Dermis blood vessel endothelial cell (primary cell): Measurements from ENCODE around the gene ETS1. TPM values are rescaled to one million over a fixed set of nuclear protein-coding genes. Genes with fewer than 3 reads are reported as not detected.
A peak's percentile ranks its signal among the peaks of the same experiment; 100 is the strongest.

Source experiments
- DNase-seq: peaks from one replicate; pipeline ENCODE4 v3.0.0; 2010
- total RNA-seq: library from RNA; depleted of rRNA; stranded (reverse); fragments of >200 nt; gene quantifications from 2 replicates; pipeline ENCODE4 v1.2.3, GENCODE V29; 2014

Gene ETS1
- total RNA-seq, 1 donor from 2014 or later, result 128 TPM

DNA sequence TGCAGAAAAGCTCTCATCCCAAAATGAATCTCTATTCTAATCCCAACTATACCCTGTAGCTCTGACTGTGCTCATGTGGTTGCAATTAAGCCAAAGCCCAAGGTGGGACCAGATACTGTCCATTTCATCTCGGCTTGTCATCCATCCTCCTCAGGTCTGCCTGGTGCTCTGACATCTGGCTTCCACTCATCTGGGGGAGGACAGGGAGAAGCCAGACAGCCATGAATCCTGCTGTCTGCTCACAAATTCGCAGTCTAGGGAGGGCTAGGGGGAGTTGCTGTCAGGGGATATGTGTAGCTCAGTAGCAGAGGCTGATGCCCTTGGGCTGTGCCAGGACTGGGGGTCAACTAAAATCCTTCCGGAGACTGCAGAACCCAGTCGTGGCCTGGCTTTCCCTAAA is 167.1 kb downstream of the ETS1 start:
- no peak for DNase-seq

DNA sequence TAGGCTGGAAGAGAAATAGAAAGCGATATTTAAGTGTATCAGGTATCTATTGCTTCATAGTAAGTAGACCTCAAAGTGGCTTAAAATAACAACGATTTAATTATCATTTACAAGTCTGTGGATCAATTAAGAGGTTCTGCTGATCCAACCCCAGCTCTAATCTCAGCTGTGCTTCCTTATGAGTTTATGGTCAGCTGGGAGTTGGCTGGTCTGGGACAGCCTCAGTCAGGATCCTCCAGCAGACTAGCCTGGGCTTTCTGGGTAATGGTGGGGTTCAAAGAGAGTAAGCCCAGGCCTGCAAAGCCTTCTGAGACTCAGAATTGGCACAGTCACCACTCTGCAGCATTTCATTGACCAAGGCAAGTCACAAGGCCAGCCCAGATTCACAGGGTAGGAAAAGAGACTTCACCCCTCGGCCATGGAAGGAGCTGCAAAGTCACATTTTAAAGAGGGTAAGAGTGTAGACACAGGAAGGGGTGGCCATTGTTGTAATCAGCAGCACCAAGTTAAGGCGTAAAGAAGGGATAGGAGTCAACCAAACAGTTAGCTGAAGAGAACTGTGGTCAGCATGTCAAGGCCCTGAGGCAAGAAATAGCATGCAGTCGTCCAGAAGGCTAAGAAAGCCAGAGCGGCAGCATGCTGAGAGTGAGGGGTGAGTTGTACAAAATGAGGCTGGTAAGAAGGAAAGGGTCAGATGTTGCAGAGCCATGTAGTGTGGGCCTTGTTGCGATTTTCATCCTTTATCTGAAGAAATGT is 168.2 kb downstream of the ETS1 start:
- DNase-seq, result no peak

DNA sequence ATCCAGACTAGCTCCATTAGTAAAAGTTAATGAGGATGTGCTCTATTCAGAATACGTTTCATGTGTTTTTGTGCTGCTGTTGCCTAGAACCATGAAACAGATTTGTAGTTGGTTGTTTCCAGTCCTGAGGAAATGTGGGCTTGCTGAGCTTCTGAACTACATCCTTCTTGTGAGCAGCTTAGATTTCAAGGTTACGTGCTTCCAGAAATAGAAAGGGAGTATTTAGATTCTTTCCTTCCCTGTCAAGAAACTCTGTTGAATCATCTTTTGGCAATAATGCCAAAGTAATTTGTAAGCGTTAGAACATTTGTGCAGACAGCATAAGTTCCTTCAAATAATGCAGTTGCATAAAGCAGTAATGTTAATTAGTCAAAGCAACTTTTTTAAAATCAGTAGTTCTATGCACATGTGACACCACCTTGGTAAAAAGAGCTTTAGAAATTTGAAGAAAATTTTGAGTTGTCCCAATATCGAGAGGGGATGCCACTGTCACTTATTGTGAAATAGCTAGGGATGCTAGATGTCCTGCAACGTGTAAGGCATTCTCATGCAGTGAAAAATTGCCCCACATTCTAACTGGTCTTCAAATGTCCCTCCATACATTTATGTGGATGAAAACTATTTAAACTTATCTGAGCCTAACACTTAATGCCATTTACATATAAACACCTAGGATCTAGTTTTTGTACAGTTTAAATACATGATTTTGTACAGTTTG is 169.6 kb downstream of the ETS1 start:
- DNase-seq, result peak; percentile 70

DNA sequence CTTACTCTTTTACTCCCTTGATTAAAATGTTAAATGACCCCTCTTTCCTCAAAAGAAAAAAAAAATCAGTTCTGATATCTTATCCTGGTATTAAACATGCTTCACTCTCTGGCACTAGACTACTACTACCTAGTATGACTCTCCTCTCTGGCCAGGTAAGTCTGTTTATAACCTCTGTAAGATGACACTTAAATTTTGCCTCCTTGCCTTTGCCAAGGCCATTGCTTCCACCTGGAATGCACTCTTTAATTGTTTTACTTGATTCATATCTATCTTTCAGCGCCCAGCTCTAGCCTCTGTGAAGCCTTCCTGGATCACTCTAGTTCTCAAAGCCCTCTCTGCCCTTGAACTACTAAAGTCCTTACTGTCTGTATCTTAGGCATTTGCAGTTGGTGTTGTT is 170.4 kb downstream of the ETS1 start:
- DNase-seq, result no peak

DNA sequence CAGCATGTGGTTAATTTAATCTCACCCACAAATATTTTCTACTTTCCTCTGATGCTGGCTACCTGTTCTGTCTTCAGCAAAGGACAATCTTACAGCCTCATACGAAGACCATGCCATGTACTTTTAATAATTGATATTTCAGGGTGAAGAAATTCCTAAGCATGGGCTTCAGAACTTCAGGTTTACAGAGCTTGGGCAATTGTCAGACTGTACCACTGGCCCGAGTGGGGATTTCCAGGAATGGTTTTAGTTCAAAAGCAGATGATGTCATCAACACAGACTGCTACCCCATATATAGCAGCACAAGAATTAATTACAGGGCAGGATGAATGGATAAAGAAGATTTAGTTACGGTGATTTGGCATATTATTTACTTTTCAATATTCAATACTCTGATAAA is 171.8 kb downstream of the ETS1 start:
- DNase-seq, result peak; percentile 69

DNA sequence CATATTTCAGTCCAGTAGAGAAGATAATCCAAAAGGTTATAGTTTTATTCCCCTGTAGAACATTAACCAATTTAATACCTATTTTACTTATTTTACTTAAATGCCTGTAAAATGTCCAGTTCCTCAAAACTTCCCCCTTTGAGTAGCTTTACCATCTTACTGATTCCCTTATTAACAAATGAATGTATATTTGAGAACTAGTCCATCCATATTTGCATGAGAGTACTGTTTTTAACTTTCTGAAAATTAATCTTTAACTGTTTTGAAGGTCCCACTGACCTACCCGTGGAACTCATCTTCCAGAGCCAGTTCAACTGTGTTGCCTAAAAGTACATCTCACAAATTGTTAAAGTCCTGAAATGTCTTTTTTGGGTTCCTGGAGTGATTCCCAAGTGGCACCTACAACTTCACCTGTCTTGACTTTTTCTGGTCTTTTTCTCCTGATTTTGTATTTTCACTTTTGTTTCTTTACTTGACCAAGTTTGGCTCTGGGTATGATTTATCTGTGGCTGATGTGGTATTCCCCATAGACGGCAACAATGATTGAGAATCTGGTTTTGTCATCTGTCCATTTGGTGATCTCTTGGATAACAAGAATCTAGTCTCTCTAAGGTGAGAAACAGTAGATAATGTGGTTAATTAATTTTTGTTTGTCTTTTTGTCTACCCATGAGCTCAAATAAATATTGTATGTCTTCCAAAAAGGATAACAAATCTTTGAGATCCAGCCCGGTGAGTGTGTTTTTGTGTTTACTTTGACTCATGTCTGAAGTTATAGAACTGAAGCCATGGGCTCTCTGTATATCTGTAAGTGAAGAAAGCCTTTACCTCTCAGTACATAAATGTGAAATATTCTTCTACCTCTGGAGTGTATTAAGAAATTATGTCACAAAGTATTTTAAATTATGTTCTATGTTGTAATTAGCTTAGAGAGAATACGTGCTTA is 174.2 kb downstream of the ETS1 start:
- no peak for DNase-seq

DNA sequence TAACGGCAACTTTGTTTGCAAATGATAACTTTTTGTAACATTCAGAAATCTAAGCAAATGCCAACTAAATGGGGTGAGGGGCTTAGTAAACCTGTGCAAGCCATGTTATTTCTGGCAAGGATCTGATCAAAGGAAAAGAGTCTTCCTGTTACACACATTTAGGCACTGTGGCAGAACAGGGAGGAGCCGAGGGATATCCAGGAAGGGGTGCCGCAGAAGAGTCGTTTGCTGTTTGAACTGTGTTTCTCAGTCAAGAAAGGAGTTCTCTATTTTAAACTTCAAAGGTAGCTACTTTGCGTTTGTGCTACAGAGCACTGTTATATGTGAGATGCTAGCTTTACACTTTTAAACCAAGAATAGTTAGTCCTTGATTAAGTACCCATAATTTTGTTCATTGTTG is 175.5 kb downstream of the ETS1 start:
- DNase-seq, result peak; percentile 36

DNA sequence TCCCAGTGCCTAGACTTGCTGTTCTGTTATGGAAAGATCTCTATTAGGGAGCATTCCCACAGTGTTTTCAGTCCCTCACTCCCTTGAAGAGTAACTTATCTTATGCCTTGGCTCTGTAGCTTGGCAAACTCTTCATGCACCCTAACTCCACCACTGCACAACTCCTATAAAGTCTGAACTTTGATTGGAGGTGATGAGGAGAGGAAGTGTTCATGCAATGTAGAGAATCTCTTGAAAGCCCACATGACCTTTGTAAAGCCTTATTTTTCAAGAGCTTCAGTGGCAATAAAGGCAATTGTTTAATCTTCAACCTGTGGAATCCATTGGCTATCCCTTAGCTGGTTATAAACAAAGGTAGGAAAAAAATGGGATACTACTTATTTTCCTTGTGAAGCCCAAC is 176.2 kb downstream of the ETS1 start:
- no peak for DNase-seq

DNA sequence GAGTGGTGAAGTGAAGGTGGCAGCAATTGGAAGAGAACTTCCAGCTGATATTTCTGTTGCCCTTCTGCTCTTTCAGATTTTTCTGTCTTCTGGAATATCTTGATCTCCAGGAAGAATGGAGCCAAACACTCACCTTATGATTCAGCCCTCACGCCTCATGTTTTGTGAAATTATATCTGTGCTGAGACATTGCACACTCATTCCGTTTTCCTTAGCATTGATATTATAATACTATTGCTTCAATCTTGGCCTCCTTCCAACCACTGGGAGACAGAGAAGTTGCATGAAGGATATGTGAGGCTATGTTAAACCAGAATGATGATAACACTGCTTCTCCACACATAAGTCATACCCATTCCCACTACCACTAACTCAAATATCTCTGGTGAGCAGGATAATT is 177.9 kb downstream of the ETS1 start:
- DNase-seq, result peak; percentile 67

Other genes starting within 250 kb of the ETS1 start
- 210 and 251 TPM in 2 replicates for gene FLI1, start 106.5 kb upstream of the ETS1 start, total RNA-seq